Measurements from ENCODE around the gene GMDS. TPM values are rescaled to one million over a fixed set of nuclear protein-coding genes. Genes with fewer than 3 reads are reported as not detected.

Gene GMDS
- polyA plus RNA-seq, 1 of the 3 experiments (the other 2 are of a cell fraction) = 12.3 TPM

DNA sequence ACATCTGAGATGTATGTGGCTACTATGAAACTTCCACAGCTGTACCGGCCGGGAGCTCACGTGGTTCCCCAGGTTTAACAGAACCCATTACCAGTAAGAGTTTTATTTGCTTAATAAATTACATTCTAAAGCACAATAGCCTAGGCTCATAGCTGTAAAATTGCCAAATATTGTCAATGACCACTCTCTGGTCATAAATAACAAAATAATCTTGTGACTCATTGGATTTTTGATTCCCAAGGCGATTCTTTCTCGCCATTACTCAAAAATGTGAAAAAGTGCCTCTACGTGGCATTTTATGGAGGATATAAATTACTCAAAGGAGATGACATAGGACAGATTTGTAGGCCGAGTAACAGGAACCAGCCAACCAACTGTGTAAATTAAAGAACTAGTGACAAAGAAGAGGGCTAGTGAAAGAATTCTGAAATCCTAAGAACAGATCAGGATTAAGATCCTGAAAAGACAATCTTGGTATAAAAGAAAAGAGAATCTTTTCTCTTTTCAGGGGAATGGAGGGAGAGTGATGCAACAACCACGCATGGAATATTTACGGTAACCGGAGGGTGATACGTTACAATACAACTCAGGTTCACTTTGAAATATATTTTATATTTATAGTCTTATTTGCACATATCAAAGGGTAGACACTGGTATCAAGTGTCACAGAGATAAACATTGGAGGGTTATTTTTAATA, 436.0 kb downstream of the GMDS start:
- Histone ChIP-seq H3F3A (replicated peaks; ENCODE audit: insufficient read depth) (no peaks in the 10 kb centered on the region), H3K36me3 (replicated peaks in 1 of 2; ENCODE audit: control insufficient read depth in 1 of 2, insufficient read depth in 2 of 2, low read length in 1 of 2) (no peaks in the 10 kb centered on the region), H3K27ac (ENCODE audit: low read depth in 2 of 2, low read length in 1 of 2) (no peak overlapping the region), H3K9me2 (no peaks in the 10 kb centered on the region), H3K9me3 (no peaks in the 10 kb centered on the region), H3K4me1 (ENCODE audit: control insufficient read depth in 1 of 2, insufficient read depth in 2 of 2, low read depth in 1 of 2, low read length in 1 of 2) (peaks cover 0 to 3% of the 10 kb centered on the region in 2 experiments; a peak in 2 of 4 replicates), H4K20me1 (ENCODE audit: insufficient read depth) (no peaks in the 10 kb centered on the region), H3K4me3 (ENCODE audit: low read depth in 2 of 2, low read length in 1 of 2) (no peak overlapping the region), H3K79me2 (ENCODE audit: insufficient read depth) (no peaks in the 10 kb centered on the region), H2AFZ (ENCODE audit: low read depth) (no peak overlapping the region), H3K4me2 (no peak overlapping the region), H3K9ac (no peak overlapping the region), H3K27me3 (ENCODE audit: insufficient read depth) (no peaks in the 10 kb centered on the region)
- POLR2A ChIA-PET = no interaction called here
- CTCF ChIA-PET = interaction anchor here (1.7 kb wide), 1 partner anchor 213 kb away, joined by 3 read pairs; no protein-coding TSS in a partner anchor
- no peak for DNase-seq
- WGBS (ENCODE audit: low lambda C conversion rate) = 94% methylated on average over 11 of the region's 11 CpGs
- TF ChIP-seq MEF2A (IDR thresholded peaks at IDR 0.05; ENCODE audit: borderline replicate concordance, low read depth) (no peak), RCOR1 (IDR thresholded peaks at IDR 0.05; ENCODE audit: low read length) (no peak), TAF1 (IDR thresholded peaks at IDR 0.05; ENCODE audit: borderline replicate concordance, low read depth, low read length) (no peak), YY1 (IDR thresholded peaks at IDR 0.05; ENCODE audit: low read depth) (no peak), ELF1 (IDR thresholded peaks at IDR 0.05) (no peak), NFIC (IDR thresholded peaks at IDR 0.05; ENCODE audit: borderline replicate concordance) (no peak), RXRA (IDR thresholded peaks at IDR 0.05; ENCODE audit: borderline replicate concordance, low read depth) (no peak), GATA2 (CRISPR knock-in tag; IDR thresholded peaks at IDR 0.05) (no peak), FOXM1 (IDR thresholded peaks at IDR 0.05; ENCODE audit: low read depth) (no peak), CHD2 (IDR thresholded peaks at IDR 0.05; ENCODE audit: low read length, partially characterized antibody) (no peak), TEAD4 (IDR thresholded peaks at IDR 0.05; ENCODE audit: borderline replicate concordance, insufficient read depth) (no peak), RFX5 (IDR thresholded peaks at IDR 0.05; ENCODE audit: low read length) (no peak), NRF1 (IDR thresholded peaks at IDR 0.05; ENCODE audit: low read depth, low read length) (no peak)
- TF ChIP-seq, protein P1, sequence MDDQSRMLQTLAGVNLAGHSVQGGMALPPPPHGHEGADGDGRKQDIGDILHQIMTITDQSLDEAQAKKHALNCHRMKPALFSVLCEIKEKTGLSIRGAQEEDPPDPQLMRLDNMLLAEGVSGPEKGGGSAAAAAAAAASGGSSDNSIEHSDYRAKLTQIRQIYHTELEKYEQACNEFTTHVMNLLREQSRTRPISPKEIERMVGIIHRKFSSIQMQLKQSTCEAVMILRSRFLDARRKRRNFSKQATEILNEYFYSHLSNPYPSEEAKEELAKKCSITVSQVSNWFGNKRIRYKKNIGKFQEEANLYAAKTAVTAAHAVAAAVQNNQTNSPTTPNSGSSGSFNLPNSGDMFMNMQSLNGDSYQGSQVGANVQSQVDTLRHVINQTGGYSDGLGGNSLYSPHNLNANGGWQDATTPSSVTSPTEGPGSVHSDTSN (IDR thresholded peaks at IDR 0.05) = no peak
- TF ChIP-seq, protein P2, sequence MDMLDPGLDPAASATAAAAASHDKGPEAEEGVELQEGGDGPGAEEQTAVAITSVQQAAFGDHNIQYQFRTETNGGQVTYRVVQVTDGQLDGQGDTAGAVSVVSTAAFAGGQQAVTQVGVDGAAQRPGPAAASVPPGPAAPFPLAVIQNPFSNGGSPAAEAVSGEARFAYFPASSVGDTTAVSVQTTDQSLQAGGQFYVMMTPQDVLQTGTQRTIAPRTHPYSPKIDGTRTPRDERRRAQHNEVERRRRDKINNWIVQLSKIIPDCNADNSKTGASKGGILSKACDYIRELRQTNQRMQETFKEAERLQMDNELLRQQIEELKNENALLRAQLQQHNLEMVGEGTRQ (IDR thresholded peaks at IDR 0.05; ENCODE audit: borderline replicate concordance, low read depth, low read length) = no peak

DNA sequence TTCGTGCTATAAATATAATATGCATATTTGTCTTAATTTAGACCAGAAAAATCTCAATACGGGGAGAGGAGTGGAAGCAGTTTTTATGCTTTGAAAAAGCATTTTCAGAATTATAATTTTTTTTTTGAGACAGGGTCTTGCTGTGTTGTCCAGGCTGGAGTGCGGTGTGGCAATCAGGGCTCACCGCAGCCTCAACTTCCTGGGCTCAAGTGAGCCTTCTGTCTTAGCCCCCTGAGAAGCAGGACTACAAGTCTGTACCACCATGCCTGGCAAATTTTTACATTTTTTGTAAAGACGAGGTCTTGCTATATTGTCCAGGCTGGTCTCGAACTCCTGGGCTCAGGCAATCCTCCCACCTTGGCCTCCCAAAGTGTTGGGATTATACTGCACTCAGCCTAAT, 438.5 kb downstream of the GMDS start:
- DNase-seq = no peak
- CTCF ChIA-PET = interaction anchor here (2.0 kb wide), 1 partner anchor 14 kb away, joined by 8 read pairs; no protein-coding TSS in a partner anchor

More for the DNA sequence above, 438.5 kb downstream of the GMDS start:
- peaks cover 6 to 24% of the 10 kb centered on the region in 2 experiments; a peak in 3 of 4 replicates for H3K4me1 ChIP-seq (ENCODE audit: control insufficient read depth in 1 of 2, insufficient read depth in 2 of 2, low read depth in 1 of 2, low read length in 1 of 2)
- no peaks in the 10 kb centered on the region for H4K20me1 ChIP-seq (ENCODE audit: insufficient read depth)
- no peak for TF ChIP-seq FOSL2 (IDR thresholded peaks at IDR 0.05; ENCODE audit: borderline replicate concordance, low read depth)
- TF ChIP-seq, protein P3, sequence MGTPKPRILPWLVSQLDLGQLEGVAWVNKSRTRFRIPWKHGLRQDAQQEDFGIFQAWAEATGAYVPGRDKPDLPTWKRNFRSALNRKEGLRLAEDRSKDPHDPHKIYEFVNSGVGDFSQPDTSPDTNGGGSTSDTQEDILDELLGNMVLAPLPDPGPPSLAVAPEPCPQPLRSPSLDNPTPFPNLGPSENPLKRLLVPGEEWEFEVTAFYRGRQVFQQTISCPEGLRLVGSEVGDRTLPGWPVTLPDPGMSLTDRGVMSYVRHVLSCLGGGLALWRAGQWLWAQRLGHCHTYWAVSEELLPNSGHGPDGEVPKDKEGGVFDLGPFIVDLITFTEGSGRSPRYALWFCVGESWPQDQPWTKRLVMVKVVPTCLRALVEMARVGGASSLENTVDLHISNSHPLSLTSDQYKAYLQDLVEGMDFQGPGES (IDR thresholded peaks at IDR 0.05; ENCODE audit: low read depth, low read length) = no peak
- no peak for TF ChIP-seq EP300 (IDR thresholded peaks at IDR 0.05; ENCODE audit: borderline replicate concordance in 1 of 2, low read depth in 1 of 2, low read length in 1 of 2)
- TF ChIP-seq NRF1 (IDR thresholded peaks at IDR 0.05; ENCODE audit: low read depth, low read length) = no peak
- no peaks in the 10 kb centered on the region for H3K9me2 ChIP-seq
- no peaks in the 10 kb centered on the region for H3K79me2 ChIP-seq (ENCODE audit: insufficient read depth)
- POLR2A ChIA-PET = no interaction called here
- no peaks in the 10 kb centered on the region for H3K27me3 ChIP-seq (ENCODE audit: insufficient read depth)
- H3K4me2 ChIP-seq = no peak overlapping the region
- no peak overlapping the region for H2AFZ ChIP-seq (ENCODE audit: low read depth)
- no peaks in the 10 kb centered on the region for H3K36me3 ChIP-seq (replicated peaks in 1 of 2; ENCODE audit: control insufficient read depth in 1 of 2, insufficient read depth in 2 of 2, low read length in 1 of 2)
- peaks cover 7% of the 10 kb centered on the region for H3F3A ChIP-seq (replicated peaks; ENCODE audit: insufficient read depth)
- H3K4me3 ChIP-seq (ENCODE audit: low read depth in 2 of 2, low read length in 1 of 2) = no peak overlapping the region
- H3K9ac ChIP-seq = no peak overlapping the region
- no peaks in the 10 kb centered on the region for H3K9me3 ChIP-seq
- 99% methylated on average over 6 of the region's 6 CpGs for WGBS (ENCODE audit: low lambda C conversion rate)
- no peak overlapping the region for H3K27ac ChIP-seq (ENCODE audit: low read depth in 2 of 2, low read length in 1 of 2)

All from SK-N-SH (cell line).